B cell (primary cell): Measurements from ENCODE around the gene PPP1R13B. TPM values are rescaled to one million over a fixed set of nuclear protein-coding genes. Genes with fewer than 3 reads are reported as not detected.

Experiments used
- ATAC-seq: fragments of 200-7000 bp; cut with Tn5 transposase; one replicate; pipeline ENCODE4 v1.10.0; 2021; ENCODE audit warnings: low read depth, mild to moderate bottlenecking, moderate number of reproducible peaks, moderate library complexity
- CTCF ChIA-PET: fragments of 350-600 bp; sonication (Branson Sonifier 250); formaldehyde crosslinking; loops from one replicate; lab custom pipeline; 2021; ENCODE audit warnings: antibody characterized with exemption, inconsistent platforms; lab: Charles Lee
- POLR2A ChIA-PET: fragments of 350-600 bp; sonication (Branson Sonifier 250); formaldehyde crosslinking; loops from one replicate; lab custom pipeline; 2021; ENCODE audit warnings: antibody characterized with exemption; lab: Charles Lee
- DNase-seq: peaks from one replicate; pipeline ENCODE4 v3.0.0; 2013
- H2AFZ ChIP-seq: 2 replicates; pipeline ENCODE4 v1.6.1; 2012; ENCODE audit warnings: mild to moderate bottlenecking, low read depth, low read length; ENCODE audit not compliant: insufficient read depth, poor library complexity, severe bottlenecking
- H3K27ac ChIP-seq, 2 donors: 1 replicate in 1 of 2; 2 replicates in 1 of 2; pipeline ENCODE4 v1.5.1; 2012 to 2013; ENCODE audit warnings: low read length in 2 of 2, mild to moderate bottlenecking in 2 of 2, moderate library complexity in 1 of 2
- H3K27me3 ChIP-seq, 4 experiments: fragments of 200-600 bp in 1 of 4; sonication (generic) in 1 of 4; replicated peaks in 1 of 4; 1 replicate in 2 of 4; 2 replicates in 2 of 4; pipeline versions ENCODE4 v1.6.1 to v1.7.0; 2013 to 2016; ENCODE audit warnings: low read length in 3 of 4, mild to moderate bottlenecking in 2 of 4, mixed read lengths in 1 of 4, moderate library complexity in 1 of 4; ENCODE audit not compliant: insufficient read depth in 4 of 4, control insufficient read depth in 3 of 4; ENCODE audit errors: control extremely low read depth in 1 of 4
- H3K36me3 ChIP-seq, 2 experiments: replicated peaks in 1 of 2; 1 replicate in 1 of 2; 2 replicates in 1 of 2; pipeline versions ENCODE4 v1.6.1 to v1.7.1; 2013; ENCODE audit warnings: low read length in 1 of 2; ENCODE audit not compliant: insufficient read depth in 2 of 2, control insufficient read depth in 1 of 2; ENCODE audit errors: control extremely low read depth in 1 of 2, extremely low read depth in 1 of 2
- H3K4me1 ChIP-seq, 2 donors: fragments of 200-600 bp in 1 of 2; sonication (generic) in 1 of 2; 1 replicate in 1 of 2; 2 replicates in 1 of 2; pipeline versions ENCODE4 v1.5.1 to v1.6.1; 2013 to 2017; ENCODE audit warnings: low read length in 2 of 2; ENCODE audit not compliant: control insufficient read depth in 2 of 2, insufficient read depth in 2 of 2
- H3K4me2 ChIP-seq: replicated peaks from 2 replicates; pipeline ENCODE3; 2012; ENCODE audit warnings: mild to moderate bottlenecking, low read depth, low read length; ENCODE audit not compliant: poor library complexity, severe bottlenecking
- H3K4me3 ChIP-seq, 5 experiments: fragments of 200-600 bp in 1 of 5; sonication (generic) in 1 of 5; 1 replicate in 3 of 5; 2 replicates in 2 of 5; pipeline versions ENCODE4 v1.5.1 to v1.7.0; 2011 to 2016; ENCODE audit warnings: low read length in 4 of 5, mild to moderate bottlenecking in 4 of 5, low read depth in 2 of 5, control low read depth in 1 of 5, moderate library complexity in 1 of 5; ENCODE audit not compliant: insufficient read depth in 1 of 5; ENCODE audit errors: control extremely low read depth in 1 of 5, extremely low read depth in 1 of 5
- H3K79me2 ChIP-seq: fragments of 200-600 bp; sonication (generic); one replicate; pipeline ENCODE4 v1.6.0; 2016; ENCODE audit warnings: low read length; ENCODE audit not compliant: control insufficient read depth, insufficient read depth
- H3K9ac ChIP-seq: fragments of 200-600 bp; sonication (generic); 2 replicates; pipeline ENCODE4 v1.6.1; 2017; ENCODE audit warnings: mild to moderate bottlenecking, low read length, moderate library complexity
- H3K9me3 ChIP-seq, 3 donors: one replicate each; pipeline versions ENCODE4 v1.6.1 to v1.7.1; 2013; ENCODE audit warnings: low read length in 2 of 3; ENCODE audit not compliant: control insufficient read depth in 2 of 3, insufficient read depth in 1 of 3; ENCODE audit errors: control extremely low read depth in 1 of 3
- H4K20me1 ChIP-seq: 2 replicates; pipeline ENCODE4 v1.6.0; 2012; ENCODE audit warnings: mild to moderate bottlenecking, low read length; ENCODE audit not compliant: insufficient read depth, control insufficient read depth, poor library complexity, severe bottlenecking
- H3K27ac Mint-ChIP-seq: one replicate; pipeline ENCODE4 v1.8.0; 2021; ENCODE audit warnings: mixed read lengths
- H3K27me3 Mint-ChIP-seq: one replicate; pipeline ENCODE4 v1.8.0; 2021; ENCODE audit warnings: mixed read lengths
- H3K4me1 Mint-ChIP-seq: one replicate; pipeline ENCODE4 v1.8.0; 2021; ENCODE audit warnings: mixed read lengths
- H3K4me3 Mint-ChIP-seq: one replicate; pipeline ENCODE4 v1.8.0; 2021; ENCODE audit warnings: mixed read lengths
- H3K9me3 Mint-ChIP-seq: one replicate; pipeline ENCODE4 v1.8.0; 2022; ENCODE audit warnings: mixed read lengths; ENCODE audit not compliant: insufficient read depth
- CTCF ChIP-seq: fragments of 200-600 bp; IDR thresholded peaks from one replicate; pipeline ENCODE4 v1.8.0; 2022; ENCODE audit warnings: antibody characterized with exemption, mild to moderate bottlenecking
- EZH2 ChIP-seq: IDR thresholded peaks from 2 replicates; pipeline ENCODE4 v1.6.1; 2012; ENCODE audit warnings: borderline replicate concordance, low read depth, mild to moderate bottlenecking, moderate library complexity, low read length; ENCODE audit not compliant: insufficient read depth, poor library complexity, severe bottlenecking
- WGBS: methylation state at CpG from one replicate; pipeline ENCODE4 v1.1.5; 2013; ENCODE audit warnings: missing lambda C conversion rate; ENCODE audit not compliant: insufficient coverage; 5-methylcytosine and 5-hydroxymethylcytosine counted together
- intact Hi-C: fragments of 100-400 bp; cut with micrococcal nuclease; formaldehyde crosslinking; loops from one replicate; pipeline ENCODE4 v1.10.0; 2022
- polyA plus RNA-seq: library from polyadenylated mRNA; depleted of rRNA; stranded (reverse); fragments of >200 nt; gene quantifications from 2 replicates; pipeline ENCODE4 v1.2.3, GENCODE V29; 2012
- total RNA-seq, 2 donors: library from RNA; stranded (reverse); fragments of 120-200 nt in 1 of 2; gene quantifications; 1 replicate in 1 of 2; 2 replicates in 1 of 2; pipeline versions ENCODE4 v1.2.3 to v1.2.4, GENCODE V29; 2013 to 2022

PPP1R13B gene
- total and polyA plus RNA-seq, 2 donors (not counting 1 experiment from before 2014, with no cell fraction given) = 10.1 to 27.7 TPM

GRCh38 chr14:103838117-103838516 lies 9.3 kb downstream of the PPP1R13B start:
- CTCF ChIA-PET = interaction anchor here (0.6 kb wide), 1 partner anchor 22 kb away, joined by 3 read pairs; no protein-coding TSS in a partner anchor
- POLR2A ChIA-PET = no interaction called here
- Histone ChIP-seq H3K4me2 (no peak overlapping the region), H3K9me3 (no peaks in the 10 kb centered on the region), H3K4me3 (no peak overlapping the region), H3K27me3 (no peaks in the 10 kb centered on the region), H3K9ac (no peak overlapping the region), H2AFZ (no peak overlapping the region), H3K4me1 (no peaks in the 10 kb centered on the region), H4K20me1 (peaks cover 6% of the 10 kb centered on the region), H3K79me2 (peaks cover 54% of the 10 kb centered on the region), H3K36me3 (no peaks in the 10 kb centered on the region), H3K27ac (no peak overlapping the region)
- Mint-ChIP-seq H3K4me3 (no peak overlapping the region), H3K27me3 (no peaks in the 10 kb centered on the region), H3K4me1 (peaks cover 2% of the 10 kb centered on the region), H3K27ac (no peak overlapping the region), H3K9me3 (no peaks in the 10 kb centered on the region)
- ATAC-seq = no peak
- TF ChIP-seq EZH2 = no peak
- no peak for TF ChIP-seq CTCF
- intact Hi-C loops = no loop called here
- no CpG with 5 or more reads among the region's 1 CpG for WGBS
- no peak for DNase-seq

- Histone ChIP-seq H3K9me3 (no peaks in the 10 kb centered on the region), H3K4me1 (no peaks in the 10 kb centered on the region), H3K79me2 (peaks cover 52% of the 10 kb centered on the region), H3K9ac (no peak overlapping the region), H3K36me3 (no peaks in the 10 kb centered on the region), H3K4me2 (no peak overlapping the region), H4K20me1 (peaks cover 6% of the 10 kb centered on the region), H2AFZ (no peak overlapping the region), H3K4me3 (no peak overlapping the region), H3K27me3 (no peaks in the 10 kb centered on the region), H3K27ac (no peak overlapping the region)
- CTCF ChIA-PET = interaction anchor here (0.7 kb wide), 1 partner anchor 83 kb away, joined by 3 read pairs; no protein-coding TSS in a partner anchor
- no peaks in the 10 kb centered on the region for H3K9me3 Mint-ChIP-seq
- POLR2A ChIA-PET = no interaction called here
- intact Hi-C loops = no loop called here
- DNase-seq (no peak), ATAC-seq (no peak)
- peaks cover 3% of the 10 kb centered on the region for H3K4me1 Mint-ChIP-seq
- no peak for TF ChIP-seq CTCF
- no peak for TF ChIP-seq EZH2
- H3K27me3 Mint-ChIP-seq = no peaks in the 10 kb centered on the region
- no peak overlapping the region for H3K27ac Mint-ChIP-seq
- H3K4me3 Mint-ChIP-seq = no peak overlapping the region
- WGBS = 48% methylated on average over 3 of the region's 6 CpGs
Observed at GRCh38 chr14:103836976-103837725, 10.2 kb downstream of the PPP1R13B start.
